Measurements from ENCODE around the gene HOXA4. TPM values are rescaled to one million over a fixed set of nuclear protein-coding genes. Genes with fewer than 3 reads are reported as not detected.

Gene HOXA4
- total and polyA plus RNA-seq, 12 donors, result 0.20 to 1.2 (median 0.59) TPM; not detected in 4

DNA sequence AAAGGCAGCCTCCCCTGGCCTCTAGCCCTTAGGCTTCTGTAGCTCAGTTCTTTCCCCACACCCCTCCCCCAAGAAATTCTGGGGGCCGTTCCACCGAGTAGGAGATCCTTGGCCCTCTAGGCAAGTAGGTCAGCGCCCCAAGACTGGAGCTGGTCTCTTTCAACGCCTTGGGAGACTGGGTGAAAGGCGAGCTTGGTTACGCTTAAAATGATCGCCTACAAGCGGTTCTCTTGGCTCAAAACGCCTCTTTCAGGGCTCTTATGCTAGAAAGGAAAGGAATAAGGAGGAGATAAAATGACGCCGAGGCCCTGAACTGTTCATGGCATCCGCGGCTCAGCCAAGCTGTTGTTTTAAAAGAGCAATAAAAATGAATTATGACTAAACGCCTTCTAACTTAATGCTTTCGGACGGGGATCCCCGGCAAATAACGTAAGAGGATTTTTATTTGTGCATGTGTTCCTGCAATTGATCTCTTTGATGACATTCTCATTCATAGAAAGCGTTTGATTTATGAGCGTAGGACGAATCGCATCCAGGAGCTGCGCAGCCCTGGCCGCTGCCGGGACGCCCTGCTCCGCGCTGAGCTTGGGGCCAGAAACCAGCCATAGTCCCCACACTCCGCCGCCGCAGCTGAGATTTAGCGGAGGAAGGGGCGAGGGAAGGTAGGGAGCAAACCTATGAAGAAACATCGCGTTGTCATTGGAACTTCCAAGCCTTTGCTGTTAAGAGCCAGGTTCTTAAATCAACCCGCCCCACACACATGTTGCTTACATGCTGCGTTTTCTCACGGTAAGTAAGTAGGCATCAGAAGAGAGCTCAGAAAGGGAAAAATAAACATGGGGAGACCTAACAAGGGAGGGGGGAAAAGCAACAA, 31.7 kb downstream of the HOXA4 start:
- intact Hi-C loops (cut with DNase I), result loop anchor here in 1 of 10 donors (5.0 kb wide), 1 partner anchor 33 kb away; the partner anchor contains the start of gene HOXA4
- DNase-seq (no peak), ATAC-seq (no peak)
- Histone ChIP-seq H3K27ac (peak overlapping the region in 3 of 10 donors; percentile 7 to 68 (median 39)), H3K4me1 (peaks cover 0 to 57% (median 31%) of the 10 kb centered on the region in 9 donors), H3K9me3 (no peaks in the 10 kb centered on the region), H3K4me3 (peak overlapping the region in 4 of 10 donors; percentile 24 to 87 (median 66)), H3K36me3 (no peaks in the 10 kb centered on the region), H3K27me3 (peaks cover 26 to 100% (median 100%) of the 10 kb centered on the region in 7 donors)
- TF ChIP-seq, protein P1, sequence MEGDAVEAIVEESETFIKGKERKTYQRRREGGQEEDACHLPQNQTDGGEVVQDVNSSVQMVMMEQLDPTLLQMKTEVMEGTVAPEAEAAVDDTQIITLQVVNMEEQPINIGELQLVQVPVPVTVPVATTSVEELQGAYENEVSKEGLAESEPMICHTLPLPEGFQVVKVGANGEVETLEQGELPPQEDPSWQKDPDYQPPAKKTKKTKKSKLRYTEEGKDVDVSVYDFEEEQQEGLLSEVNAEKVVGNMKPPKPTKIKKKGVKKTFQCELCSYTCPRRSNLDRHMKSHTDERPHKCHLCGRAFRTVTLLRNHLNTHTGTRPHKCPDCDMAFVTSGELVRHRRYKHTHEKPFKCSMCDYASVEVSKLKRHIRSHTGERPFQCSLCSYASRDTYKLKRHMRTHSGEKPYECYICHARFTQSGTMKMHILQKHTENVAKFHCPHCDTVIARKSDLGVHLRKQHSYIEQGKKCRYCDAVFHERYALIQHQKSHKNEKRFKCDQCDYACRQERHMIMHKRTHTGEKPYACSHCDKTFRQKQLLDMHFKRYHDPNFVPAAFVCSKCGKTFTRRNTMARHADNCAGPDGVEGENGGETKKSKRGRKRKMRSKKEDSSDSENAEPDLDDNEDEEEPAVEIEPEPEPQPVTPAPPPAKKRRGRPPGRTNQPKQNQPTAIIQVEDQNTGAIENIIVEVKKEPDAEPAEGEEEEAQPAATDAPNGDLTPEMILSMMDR (IDR thresholded peaks at IDR 0.05), result no peak
- WGBS, 2 donors, result 9% methylated on average over 38 of the region's 38 CpGs

GRCh38 chr7:27097686-27098577, 32.6 kb downstream of the HOXA4 start:
- intact Hi-C loops (cut with DNase I), result loop anchor here in 1 of 10 donors (5.0 kb wide), 1 partner anchor 34 kb away; the partner anchor contains the start of gene HOXA4
- H3K36me3 ChIP-seq, result no peaks in the 10 kb centered on the region
- peak overlapping the region in 4 of 10 donors; percentile 56 to 87 (median 66) for H3K4me3 ChIP-seq
- TF ChIP-seq, protein P1 (IDR thresholded peaks at IDR 0.05), result no peak
- 6 to 8% methylated on average over 35 of the region's 35 CpGs for WGBS, 2 donors
- no peaks in the 10 kb centered on the region for H3K9me3 ChIP-seq
- peaks cover 26 to 100% (median 100%) of the 10 kb centered on the region in 7 donors for H3K27me3 ChIP-seq
- DNase-seq (no peak), ATAC-seq (no peak)
- peaks cover 0 to 57% (median 31%) of the 10 kb centered on the region in 9 donors for H3K4me1 ChIP-seq
- peak overlapping the region in 4 of 10 donors; percentile 7 to 92 (median 54) for H3K27ac ChIP-seq

DNA sequence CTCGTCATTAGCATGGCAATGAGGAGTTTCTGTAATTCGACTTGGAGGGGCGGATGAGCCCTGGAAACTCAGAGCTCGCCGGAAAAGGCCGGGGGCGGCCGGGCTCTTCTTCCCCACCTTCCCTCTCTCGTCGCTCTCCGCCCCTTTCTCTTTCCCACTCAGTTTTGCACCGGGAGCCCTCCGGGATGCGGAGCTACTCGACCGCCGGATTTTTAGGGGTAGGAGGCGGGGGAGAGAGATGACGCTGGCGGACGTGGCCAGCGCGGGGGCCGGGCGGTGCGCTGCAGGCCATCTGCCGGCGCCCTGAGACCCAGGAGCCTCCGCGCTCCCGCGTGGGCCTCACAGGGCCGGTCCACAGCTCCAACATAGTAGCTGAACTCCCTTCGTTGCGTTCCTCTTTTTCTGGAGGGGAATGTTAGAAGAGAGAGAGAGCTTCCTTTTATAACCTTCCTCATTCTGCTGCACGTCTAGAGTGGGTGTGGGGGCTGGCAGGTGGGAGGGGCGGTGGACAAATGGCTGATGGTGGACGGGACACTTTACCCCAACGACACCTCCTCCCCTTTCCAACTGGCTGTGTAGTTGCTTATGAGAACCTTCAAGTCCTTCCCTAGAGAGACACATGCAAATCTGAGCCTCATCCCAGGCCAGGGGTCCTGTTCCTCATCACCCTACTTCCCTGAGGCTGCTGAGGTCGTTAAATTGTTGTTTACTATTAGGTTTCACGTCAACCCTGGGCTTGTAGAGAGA, 33.6 kb downstream of the HOXA4 start:
- intact Hi-C loops (cut with DNase I), result loop anchor here in 1 of 10 donors (5.0 kb wide), 1 partner anchor 35 kb away; the partner anchor contains the start of gene HOXA4
- H3K9me3 ChIP-seq, result no peaks in the 10 kb centered on the region
- 2% methylated on average over 41 of the region's 41 CpGs for WGBS, 2 donors
- peaks cover 0 to 49% (median 31%) of the 10 kb centered on the region in 9 donors for H3K4me1 ChIP-seq
- H3K36me3 ChIP-seq, result no peaks in the 10 kb centered on the region
- DNase-seq (no peak), ATAC-seq (peak; percentile 21 to 65 (median 54))
- H3K27ac ChIP-seq, result peak overlapping the region in 8 of 10 donors; percentile 25 to 92 (median 66)
- H3K27me3 ChIP-seq, result peaks cover 17 to 100% (median 100%) of the 10 kb centered on the region in 7 donors
- TF ChIP-seq, protein P1 (IDR thresholded peaks at IDR 0.05), result no peak
- H3K4me3 ChIP-seq, result peak overlapping the region; percentile 52 to 87 (median 57)

Measured in heart right ventricle (tissue), 16 donors.